NCI-H128 (cell line): ENCODE results near the gene ARHGEF10L.
"Not testable (repeated sequence)": the region's sequence is repeated elsewhere in the genome, so short reads cannot be mapped to it uniquely, and the experiment has no call there.

Source experiments
- DNase-seq: peaks from one replicate; lab custom pipeline; 2025; ENCODE audit not compliant: unreplicated experiment; lab: John Stamatoyannopoulos, UW

The ARHGEF10L gene

DNA sequence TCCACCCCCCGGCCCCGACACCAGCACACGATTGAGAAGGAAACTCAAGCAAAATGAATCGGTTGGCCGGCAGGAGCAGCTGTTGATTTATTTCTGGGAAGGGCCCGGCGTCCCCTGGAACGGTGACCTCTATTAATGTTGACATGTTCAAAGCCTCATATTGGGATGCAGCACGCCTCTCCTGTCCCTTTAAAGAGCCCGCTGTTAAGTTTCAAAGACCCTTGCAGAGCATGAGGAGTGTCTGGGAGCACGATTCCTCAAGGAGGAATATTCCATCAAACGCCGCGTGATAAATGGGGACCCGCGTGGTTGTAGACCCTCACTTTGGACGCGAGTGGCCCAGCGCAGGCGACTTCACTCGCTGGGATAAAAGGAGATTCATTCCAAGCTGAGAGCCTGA is 194.2 kb downstream of the ARHGEF10L start:
- no peak for DNase-seq

GRCh38 chr1:17734609-17735008 is 195.1 kb downstream of the ARHGEF10L start:
- DNase-seq: no peak

GRCh38 chr1:17735348-17735747 is 195.8 kb downstream of the ARHGEF10L start:
- no peak for DNase-seq

- no peak for DNase-seq
These were observed 196.3 kb downstream of the ARHGEF10L start for GRCh38 chr1:17735793-17736192.

- no peak for DNase-seq
These were observed 197.1 kb downstream of the ARHGEF10L start for GRCh38 chr1:17736625-17737024.

- no peak for DNase-seq
These were observed 199.6 kb downstream of the ARHGEF10L start for GRCh38 chr1:17739050-17739449.

DNA sequence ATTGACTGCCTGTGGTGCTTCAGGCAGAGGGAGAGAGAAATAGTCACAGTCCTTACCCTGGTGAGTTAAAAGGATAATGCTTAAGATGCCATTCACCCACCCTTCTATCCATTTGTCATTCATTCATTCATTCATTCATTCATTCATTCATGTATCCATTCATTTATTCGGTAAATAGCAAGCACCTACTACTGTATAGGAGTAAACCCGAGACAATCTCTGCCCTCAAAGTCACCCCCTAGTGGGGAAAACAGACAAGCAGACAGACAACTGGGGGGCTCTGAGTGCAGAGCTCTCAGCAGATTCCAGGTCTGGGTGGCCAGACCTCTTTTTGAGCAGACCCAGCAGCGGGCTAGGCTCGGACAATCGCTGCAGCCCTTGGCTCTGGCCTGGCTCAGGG is 201.6 kb downstream of the ARHGEF10L start:
- no peak for DNase-seq

DNA sequence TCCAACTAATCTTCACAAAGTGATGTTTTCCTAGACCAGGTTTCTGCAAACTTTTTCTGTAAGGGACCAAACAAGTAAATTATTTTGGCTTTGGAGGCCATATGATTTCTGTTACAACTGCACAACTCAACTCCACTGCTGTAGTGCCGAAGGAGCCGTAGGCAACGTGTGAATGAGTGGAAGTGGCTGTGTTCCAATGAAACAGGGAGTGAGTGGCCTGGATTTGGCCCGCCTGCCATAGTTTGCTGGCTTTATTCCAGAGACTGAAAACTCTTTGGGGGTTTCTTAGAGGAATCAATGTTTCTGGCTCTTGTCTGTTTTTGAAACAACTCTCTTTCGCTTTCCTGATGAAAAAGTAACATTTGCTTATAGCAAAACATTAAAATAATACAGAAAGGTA is 203.1 kb downstream of the ARHGEF10L start:
- no peak for DNase-seq

DNA sequence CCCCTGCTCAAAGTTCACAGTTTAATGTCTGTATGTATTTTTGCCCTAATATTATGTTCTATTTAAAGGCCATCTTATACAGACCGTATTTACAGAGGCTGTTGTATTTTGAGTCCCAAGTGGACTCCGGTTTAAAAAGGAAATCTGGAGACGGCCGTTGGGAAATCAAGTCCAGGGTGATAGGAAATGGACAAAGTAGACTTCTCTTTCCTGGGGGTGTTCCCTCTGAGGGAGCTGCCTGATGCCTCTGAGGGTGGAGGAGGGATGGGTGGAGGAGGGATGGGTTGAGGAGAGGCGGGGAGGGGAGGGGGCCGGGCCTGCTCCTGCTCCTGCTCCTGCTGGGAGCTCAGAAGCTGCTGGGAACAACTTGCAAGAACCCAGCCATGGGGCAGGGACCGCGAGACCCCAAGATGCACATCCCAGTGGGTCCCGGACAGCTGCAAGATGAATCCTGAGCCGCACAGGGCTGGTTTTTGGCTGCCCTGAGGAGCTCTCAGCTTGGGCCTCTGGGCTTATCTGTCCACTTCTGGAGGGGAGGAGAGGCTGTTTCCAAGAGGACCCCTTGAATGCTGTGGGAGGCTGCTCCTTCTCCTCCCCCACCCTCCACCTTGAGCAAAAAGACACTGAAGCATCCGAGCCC is 203.6 kb downstream of the ARHGEF10L start:
- DNase-seq: no peak

- no peak for DNase-seq
These were observed 204.4 kb downstream of the ARHGEF10L start for GRCh38 chr1:17743925-17744324.

GRCh38 chr1:17744666-17745478 is 205.4 kb downstream of the ARHGEF10L start:
- no peak for DNase-seq

DNA sequence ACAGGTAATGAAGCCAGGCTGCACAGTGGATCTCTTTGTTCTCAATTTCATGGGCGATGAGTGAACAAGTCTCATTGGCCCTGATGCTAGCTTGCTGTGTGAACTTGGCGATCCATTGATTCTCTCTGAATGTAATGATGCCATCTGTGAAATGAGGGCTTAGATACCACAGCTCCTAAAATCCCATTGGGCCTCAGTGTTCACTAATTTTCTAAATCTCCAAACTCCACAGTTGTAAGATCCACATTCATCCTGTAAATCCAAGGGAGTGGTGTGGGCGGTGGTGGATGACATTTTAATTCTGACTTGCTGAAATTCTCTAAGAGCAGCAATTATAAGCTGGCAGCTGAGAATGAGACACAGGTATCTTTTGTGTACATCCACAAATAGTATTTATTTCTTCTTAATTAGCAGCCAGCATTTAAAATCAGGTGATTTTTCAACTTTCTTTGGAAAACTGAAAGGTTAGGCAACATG is 206.0 kb downstream of the ARHGEF10L start:
- no peak for DNase-seq

DNA sequence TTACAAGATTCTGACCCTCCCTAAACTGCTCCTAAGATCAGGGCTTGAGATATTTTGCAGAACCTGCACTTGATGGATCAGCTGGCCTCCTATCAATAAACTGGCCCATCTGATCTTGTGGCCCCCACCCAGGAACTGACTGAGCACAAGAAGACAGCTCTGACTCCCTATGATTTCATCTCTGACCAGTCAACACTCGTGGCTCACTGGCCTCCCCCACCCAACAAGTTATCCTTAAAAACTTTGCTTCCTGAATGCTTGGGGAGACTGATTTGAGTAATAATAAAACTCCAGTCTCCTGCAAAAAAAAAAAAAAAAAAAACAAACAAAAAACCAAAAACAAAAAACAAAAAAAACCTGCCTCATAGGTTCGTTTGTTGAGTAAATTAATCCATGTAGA is 206.8 kb downstream of the ARHGEF10L start:
- not testable (repeated sequence) for DNase-seq

- DNase-seq: no peak
These were observed 207.4 kb downstream of the ARHGEF10L start for GRCh38 chr1:17746920-17747319.
